ENCODE measurements around the gene DCAF4. TPM values are rescaled to one million over a fixed set of nuclear protein-coding genes. Genes with fewer than 3 reads are reported as not detected.

The DCAF4 gene
- total RNA-seq, 1 donor from 2014 or later: 14.3 TPM

GRCh38 chr14:72889366-72889765 lies 36.9 kb upstream of the DCAF4 start:
- no peak overlapping the region for H3K27ac Mint-ChIP-seq (ENCODE audit: unreplicated experiment)
- no peaks in the 10 kb centered on the region for H3K9me3 Mint-ChIP-seq (ENCODE audit: unreplicated experiment)
- no peak for TF ChIP-seq CTCF (IDR thresholded peaks at IDR 0.05)
- H3K27me3 Mint-ChIP-seq (ENCODE audit: unreplicated experiment): peaks cover 6% of the 10 kb centered on the region
- no peak overlapping the region for H3K4me3 Mint-ChIP-seq (ENCODE audit: unreplicated experiment)
- DNase-seq (ENCODE audit: extremely low spot score, unreplicated experiment): no peak
- H3K4me1 Mint-ChIP-seq (ENCODE audit: unreplicated experiment): peaks cover 23% of the 10 kb centered on the region
- H3K36me3 Mint-ChIP-seq (ENCODE audit: unreplicated experiment): no peaks in the 10 kb centered on the region

GRCh38 chr14:72891666-72892102 lies 34.6 kb upstream of the DCAF4 start:
- no peaks in the 10 kb centered on the region for H3K36me3 Mint-ChIP-seq (ENCODE audit: unreplicated experiment)
- no peaks in the 10 kb centered on the region for H3K9me3 Mint-ChIP-seq (ENCODE audit: unreplicated experiment)
- peaks cover 34% of the 10 kb centered on the region for H3K4me1 Mint-ChIP-seq (ENCODE audit: unreplicated experiment)
- H3K27ac Mint-ChIP-seq (ENCODE audit: unreplicated experiment): no peak overlapping the region
- peaks cover 8% of the 10 kb centered on the region for H3K27me3 Mint-ChIP-seq (ENCODE audit: unreplicated experiment)
- H3K4me3 Mint-ChIP-seq (ENCODE audit: unreplicated experiment): peak overlapping the region; percentile 90
- DNase-seq (ENCODE audit: extremely low spot score, unreplicated experiment): no peak
- no peak for TF ChIP-seq CTCF (IDR thresholded peaks at IDR 0.05)

GRCh38 chr14:72892103-72892878 lies 34.0 kb upstream of the DCAF4 start:
- H3K9me3 Mint-ChIP-seq (ENCODE audit: unreplicated experiment): no peaks in the 10 kb centered on the region
- no peaks in the 10 kb centered on the region for H3K36me3 Mint-ChIP-seq (ENCODE audit: unreplicated experiment)
- DNase-seq (ENCODE audit: extremely low spot score, unreplicated experiment): no peak
- peaks cover 8% of the 10 kb centered on the region for H3K27me3 Mint-ChIP-seq (ENCODE audit: unreplicated experiment)
- H3K4me3 Mint-ChIP-seq (ENCODE audit: unreplicated experiment): peak overlapping the region; percentile 90
- TF ChIP-seq CTCF (IDR thresholded peaks at IDR 0.05): peak; percentile 21
- peaks cover 34% of the 10 kb centered on the region for H3K4me1 Mint-ChIP-seq (ENCODE audit: unreplicated experiment)
- peak overlapping the region; percentile 43 for H3K27ac Mint-ChIP-seq (ENCODE audit: unreplicated experiment)

GRCh38 chr14:72892879-72893635 lies 33.2 kb upstream of the DCAF4 start:
- Mint-ChIP-seq H3K4me1 (ENCODE audit: unreplicated experiment) (peaks cover 34% of the 10 kb centered on the region), H3K4me3 (ENCODE audit: unreplicated experiment) (peak overlapping the region; percentile 90), H3K27me3 (ENCODE audit: unreplicated experiment) (peaks cover 8% of the 10 kb centered on the region), H3K9me3 (ENCODE audit: unreplicated experiment) (no peaks in the 10 kb centered on the region), H3K27ac (ENCODE audit: unreplicated experiment) (peak overlapping the region; percentile 43), H3K36me3 (ENCODE audit: unreplicated experiment) (no peaks in the 10 kb centered on the region)
- no peak for DNase-seq (ENCODE audit: extremely low spot score, unreplicated experiment)
- no peak for TF ChIP-seq CTCF (IDR thresholded peaks at IDR 0.05)
